HL-60/S4 (cell line): ENCODE data around the gene PIK3R1.

Experiments
- in situ Hi-C: fragments of 300-500 bp; cut with MboI; formaldehyde crosslinking; loops from 2 replicates; pipeline ENCODE4 v1.14.3; 2022; ENCODE audit warnings: low sequenced_read_pairs

PIK3R1 gene

GRCh38 chr5:68215208-68215897 is at the start of gene PIK3R1:
Gene PIK3R1, plus strand, starts transcription at chr5:68215756. Its CDS starts 10,920 bp downstream, at chr5:68226676.
- in situ Hi-C loops = no loop called here

- in situ Hi-C loops = no loop called here
Observed at GRCh38 chr5:68167195-68167651, 48.3 kb upstream of the PIK3R1 start.

- in situ Hi-C loops = no loop called here
Observed at GRCh38 chr5:68169903-68170302, 45.7 kb upstream of the PIK3R1 start.

- in situ Hi-C loops = no loop called here
Observed at GRCh38 chr5:68170826-68171558, 44.6 kb upstream of the PIK3R1 start.

- in situ Hi-C loops = no loop called here
Observed at GRCh38 chr5:68172314-68172713, 43.2 kb upstream of the PIK3R1 start.

GRCh38 chr5:68173007-68173406 is 42.5 kb upstream of the PIK3R1 start:
- in situ Hi-C loops = no loop called here

GRCh38 chr5:68176253-68176652 is 39.3 kb upstream of the PIK3R1 start:
- in situ Hi-C loops = no loop called here

- in situ Hi-C loops = no loop called here
Observed at GRCh38 chr5:68176802-68177479, 38.6 kb upstream of the PIK3R1 start.

- in situ Hi-C loops = no loop called here
Observed at GRCh38 chr5:68177676-68178075, 37.9 kb upstream of the PIK3R1 start.

- in situ Hi-C loops = no loop called here
Observed at GRCh38 chr5:68178579-68178978, 37.0 kb upstream of the PIK3R1 start.

- in situ Hi-C loops = no loop called here
Observed at GRCh38 chr5:68180121-68181038, 35.2 kb upstream of the PIK3R1 start.

- in situ Hi-C loops = no loop called here
Observed at GRCh38 chr5:68181039-68181599, 34.4 kb upstream of the PIK3R1 start.

- in situ Hi-C loops = no loop called here
Observed at GRCh38 chr5:68182094-68182493, 33.5 kb upstream of the PIK3R1 start.

- in situ Hi-C loops = no loop called here
Observed at GRCh38 chr5:68182534-68182933, 33.0 kb upstream of the PIK3R1 start.

GRCh38 chr5:68187268-68188055 is 28.1 kb upstream of the PIK3R1 start:
- in situ Hi-C loops = no loop called here

GRCh38 chr5:68189171-68189570 is 26.4 kb upstream of the PIK3R1 start:
- in situ Hi-C loops = no loop called here

GRCh38 chr5:68189613-68190012 is 25.9 kb upstream of the PIK3R1 start:
- in situ Hi-C loops = no loop called here

- in situ Hi-C loops = no loop called here
Observed at GRCh38 chr5:68190619-68191018, 24.9 kb upstream of the PIK3R1 start.

GRCh38 chr5:68191083-68191791 is 24.3 kb upstream of the PIK3R1 start:
- in situ Hi-C loops = no loop called here
